AG20443 (cell line): Measurements from ENCODE around the gene ARHGAP28.
"Not testable (repeated sequence)": the region's sequence is repeated elsewhere in the genome, so short reads cannot be mapped to it uniquely, and the experiment has no call there.

ENCODE experiments used
- DNase-seq: peaks from one replicate; pipeline ENCODE4 v3.0.0; 2012; ENCODE audit warnings: low spot score, mixed read lengths

Gene ARHGAP28

GRCh38 chr18:6928359-6928758 is 198.8 kb downstream of the ARHGAP28 start:
- DNase-seq: no peak

DNA sequence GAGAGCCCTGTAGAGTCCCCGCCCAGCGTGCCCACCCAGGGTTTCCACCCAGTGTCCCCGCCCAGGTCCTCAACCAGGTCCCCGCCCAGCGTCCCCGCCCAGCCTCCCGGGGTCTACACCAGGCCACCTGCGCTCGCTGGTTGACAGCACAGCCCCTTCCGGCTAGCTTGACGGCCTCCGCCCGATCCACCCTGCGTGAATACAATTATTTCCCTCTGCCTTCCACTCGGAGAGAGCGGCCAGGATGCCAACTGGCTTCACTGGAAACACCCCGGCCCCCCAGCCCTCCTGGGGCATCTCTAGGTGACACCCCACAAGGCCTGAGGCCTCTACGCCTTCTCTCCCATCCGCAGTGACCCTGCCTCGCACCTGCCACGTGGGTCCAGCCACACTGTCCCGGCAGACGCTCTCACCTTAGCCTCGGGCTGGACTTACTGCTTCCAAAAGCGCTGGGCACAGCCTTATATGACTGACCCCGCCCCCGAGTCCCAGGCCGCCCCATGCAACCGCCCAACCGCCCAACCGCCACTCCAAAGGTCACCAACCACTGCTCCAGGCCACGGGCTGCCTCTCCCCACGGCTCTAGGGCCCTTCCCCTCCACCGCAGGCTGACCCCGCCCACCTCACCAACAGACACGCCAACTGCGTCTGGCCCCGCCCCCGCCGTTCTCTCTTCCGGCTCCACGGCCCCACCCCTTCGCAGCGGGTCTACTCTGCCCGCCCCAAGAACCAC is 200.0 kb downstream of the ARHGAP28 start:
- no peak for DNase-seq

GRCh38 chr18:6934859-6935258 is 205.3 kb downstream of the ARHGAP28 start:
- DNase-seq: no peak

DNA sequence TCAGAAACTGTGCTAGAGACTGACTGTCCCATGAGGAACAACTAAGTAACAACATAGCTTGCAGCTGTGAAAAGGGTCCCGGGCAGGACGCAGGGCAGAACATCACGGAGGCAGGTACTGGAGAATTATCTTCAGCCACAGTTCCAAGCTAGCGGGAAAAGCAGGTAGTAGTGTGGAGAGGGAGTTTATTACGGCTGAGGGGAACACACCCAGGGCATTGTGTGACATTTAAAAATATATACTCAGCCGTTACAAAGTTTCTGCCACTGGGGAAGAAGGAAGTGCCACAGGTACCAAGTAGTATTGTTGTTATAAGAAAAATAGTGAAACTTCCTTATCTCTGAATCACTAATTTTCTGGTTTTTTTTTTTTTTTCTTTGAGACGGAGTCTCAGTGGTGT is 208.5 kb downstream of the ARHGAP28 start:
- DNase-seq: no peak

- DNase-seq: not testable (repeated sequence)
Observed at GRCh38 chr18:6938403-6938802, 208.9 kb downstream of the ARHGAP28 start.

DNA sequence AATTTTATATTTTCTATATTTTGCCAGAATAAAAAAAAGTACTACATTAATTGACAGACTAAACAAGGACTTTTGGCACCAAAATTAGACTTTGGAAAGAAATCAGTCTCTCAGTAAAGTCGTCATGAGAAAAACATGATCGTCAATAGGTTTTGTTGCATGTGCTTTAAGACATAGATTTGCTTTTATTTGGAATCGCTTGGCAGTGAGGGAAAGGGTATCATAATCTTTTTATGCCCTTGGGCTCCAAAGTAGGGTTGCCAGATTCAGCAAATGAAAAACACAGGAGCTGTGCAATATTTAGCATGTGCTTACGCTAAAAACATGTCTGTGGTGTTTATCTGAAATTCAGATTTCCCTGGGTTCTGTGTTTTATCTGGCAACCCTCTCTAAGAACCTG is 210.5 kb downstream of the ARHGAP28 start:
- DNase-seq: no peak

DNA sequence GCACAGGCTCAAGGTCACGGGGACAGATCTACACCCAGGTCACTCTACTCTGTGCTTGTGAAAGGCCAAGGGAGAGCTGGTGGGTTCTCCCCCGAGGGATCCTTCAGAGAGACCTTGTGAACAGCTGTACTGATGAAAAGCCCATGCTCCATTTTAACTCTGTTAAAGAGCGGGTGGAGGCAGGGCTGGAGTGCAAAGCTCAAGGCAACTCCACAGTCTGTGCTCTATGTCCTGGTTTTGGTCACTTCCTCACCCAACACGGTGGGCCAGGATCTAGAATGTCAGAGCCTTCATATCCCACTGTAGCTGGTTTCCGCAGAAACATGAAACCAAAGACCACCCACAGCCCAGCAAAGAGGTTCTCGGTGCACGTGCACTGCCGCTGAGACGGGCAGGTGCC is 210.9 kb downstream of the ARHGAP28 start:
- no peak for DNase-seq

GRCh38 chr18:6941996-6942395 is 212.5 kb downstream of the ARHGAP28 start:
- DNase-seq: no peak

GRCh38 chr18:6942742-6943141 is 213.2 kb downstream of the ARHGAP28 start:
- DNase-seq: no peak

- DNase-seq: no peak
Observed at GRCh38 chr18:6943143-6943542, 213.6 kb downstream of the ARHGAP28 start.

DNA sequence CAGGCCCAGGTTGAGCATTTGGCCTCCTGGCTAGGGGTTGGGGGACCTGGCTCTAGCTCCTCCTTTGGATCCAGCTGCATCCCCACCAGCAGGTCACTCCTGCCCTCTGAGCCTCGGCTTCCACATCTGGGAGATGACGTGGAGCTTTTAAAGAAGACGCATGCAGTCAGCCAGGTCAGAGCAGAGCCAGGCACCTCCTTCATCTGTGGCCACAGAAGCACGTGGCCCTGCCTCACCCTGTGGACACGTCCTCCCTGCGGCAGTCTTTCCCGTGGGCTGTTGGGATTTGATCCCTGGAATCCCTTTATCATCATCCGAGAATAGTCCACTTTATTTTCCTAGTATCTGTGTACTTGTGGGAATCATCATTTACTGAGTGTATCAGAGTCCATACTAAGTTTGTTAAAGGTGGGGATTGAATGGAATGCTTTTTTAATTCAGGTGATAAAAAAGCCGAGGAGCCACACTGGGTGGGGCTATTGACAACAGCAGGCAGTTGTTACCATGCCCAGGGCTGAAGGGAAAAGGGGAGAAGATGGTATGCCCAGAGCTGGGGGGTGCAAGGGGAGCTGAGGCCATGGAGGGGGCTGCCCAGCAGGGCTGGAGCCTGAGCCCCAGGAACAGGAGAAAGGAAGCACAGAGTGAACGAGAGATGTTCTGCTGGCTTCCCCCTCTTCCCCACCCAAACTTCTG is 218.0 kb downstream of the ARHGAP28 start:
- no peak for DNase-seq

DNA sequence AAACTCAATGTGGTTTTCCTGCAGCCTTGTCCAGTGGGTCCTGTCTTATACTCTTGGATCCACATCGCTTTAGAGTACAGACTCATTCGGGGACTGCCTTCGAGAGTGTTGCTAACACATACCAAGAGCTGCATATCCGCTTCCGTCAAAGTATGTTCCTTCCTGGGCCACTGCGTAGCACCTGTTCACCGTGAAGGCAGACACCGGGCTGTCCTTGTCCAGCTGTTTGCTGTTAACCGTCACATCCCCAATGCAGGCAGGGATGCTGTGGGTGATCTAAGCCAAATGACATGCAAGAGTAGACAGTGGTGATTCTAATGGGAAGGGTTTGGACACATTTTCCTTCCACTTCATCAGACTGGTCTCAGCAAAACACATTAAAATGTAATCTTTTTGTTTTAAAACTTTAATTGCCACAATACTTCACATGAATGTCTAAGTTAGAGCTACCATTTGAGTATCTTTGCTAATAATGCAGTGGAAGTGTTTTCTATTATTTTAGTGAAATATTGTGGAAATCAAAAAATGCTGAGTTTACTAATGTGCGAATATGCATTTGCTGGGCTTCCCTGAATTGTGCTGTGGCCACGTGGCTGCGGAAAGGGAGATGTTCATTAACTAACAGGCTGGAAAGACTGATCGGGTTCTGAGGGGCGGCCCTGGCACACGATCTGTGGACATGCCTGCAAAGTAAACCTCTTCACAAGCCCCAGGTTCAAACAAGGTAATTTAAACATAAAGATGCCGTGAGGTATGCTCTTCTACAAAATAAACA is 219.0 kb downstream of the ARHGAP28 start:
- DNase-seq: no peak

DNA sequence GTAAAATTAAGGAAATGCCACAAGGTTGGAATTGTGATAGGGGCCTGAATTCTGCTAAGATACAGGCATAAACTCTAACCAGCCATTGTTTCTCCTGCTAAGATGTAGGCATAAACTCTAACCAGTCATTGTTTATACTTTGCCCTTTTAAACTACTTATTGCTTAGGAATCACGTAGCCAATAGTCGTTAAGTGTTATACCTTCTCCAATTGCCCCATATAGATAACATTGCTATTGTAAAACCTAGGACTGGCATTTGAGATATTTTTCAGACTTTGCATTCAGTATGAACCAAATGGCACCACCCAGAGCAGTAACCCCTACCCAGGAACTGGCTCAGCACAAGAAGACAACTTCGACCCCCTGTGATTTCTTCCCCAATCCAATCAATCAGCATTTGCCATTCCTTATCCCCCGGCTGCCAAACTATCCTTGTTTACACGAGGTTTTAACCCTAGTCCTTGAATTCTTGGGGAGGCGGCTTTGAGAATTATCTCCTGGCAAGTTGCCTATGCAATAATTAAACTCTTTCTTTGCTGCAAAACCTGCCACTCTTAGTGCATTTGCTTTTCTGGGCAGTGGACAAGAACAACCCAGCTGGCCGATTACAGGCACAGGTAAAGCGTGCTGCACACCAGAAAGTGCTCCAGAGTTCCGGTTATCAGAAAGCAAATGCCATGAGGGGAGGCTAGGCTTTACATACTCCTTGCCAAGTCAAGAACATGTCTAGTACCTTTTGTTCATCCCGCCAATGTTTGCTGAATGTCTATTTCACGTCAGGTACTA is 220.5 kb downstream of the ARHGAP28 start:
- no peak for DNase-seq

GRCh38 chr18:6950641-6951040 is 221.1 kb downstream of the ARHGAP28 start:
- no peak for DNase-seq

GRCh38 chr18:6951336-6952090 is 222.0 kb downstream of the ARHGAP28 start:
- DNase-seq: no peak

GRCh38 chr18:6954501-6954900 is 225.0 kb downstream of the ARHGAP28 start:
- no peak for DNase-seq

DNA sequence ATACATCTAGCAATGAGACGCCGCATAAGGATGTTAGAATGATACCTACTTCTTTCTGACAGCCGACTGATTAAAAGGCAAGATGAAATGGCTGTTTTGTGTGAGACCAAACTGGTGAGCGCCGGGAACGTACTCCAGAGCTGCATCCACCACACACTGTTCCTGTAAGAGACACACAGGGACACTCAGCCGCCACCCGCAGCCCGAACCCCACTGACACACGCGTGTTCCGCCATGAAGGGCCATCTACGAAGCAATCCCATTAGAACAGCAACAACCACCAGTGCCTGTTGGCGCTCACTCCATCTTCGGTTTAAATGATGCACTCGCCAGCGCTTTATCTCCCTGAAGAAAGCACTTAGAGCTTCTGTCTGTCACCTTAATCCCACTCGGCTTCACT is 225.8 kb downstream of the ARHGAP28 start:
- DNase-seq: no peak

GRCh38 chr18:6956495-6956894 is 227.0 kb downstream of the ARHGAP28 start:
- no peak for DNase-seq

GRCh38 chr18:6956999-6957398 is 227.5 kb downstream of the ARHGAP28 start:
- DNase-seq: no peak

- no peak for DNase-seq
Observed at GRCh38 chr18:6959110-6959509, 229.6 kb downstream of the ARHGAP28 start.

GRCh38 chr18:6960124-6960523 is 230.6 kb downstream of the ARHGAP28 start:
- no peak for DNase-seq
